ENCODE data around the gene DAGLA. TPM values are rescaled to one million over a fixed set of nuclear protein-coding genes. Genes with fewer than 3 reads are reported as not detected.

The DAGLA gene
- total RNA-seq, 1 donor from 2014 or later = 4.8 TPM

DNA sequence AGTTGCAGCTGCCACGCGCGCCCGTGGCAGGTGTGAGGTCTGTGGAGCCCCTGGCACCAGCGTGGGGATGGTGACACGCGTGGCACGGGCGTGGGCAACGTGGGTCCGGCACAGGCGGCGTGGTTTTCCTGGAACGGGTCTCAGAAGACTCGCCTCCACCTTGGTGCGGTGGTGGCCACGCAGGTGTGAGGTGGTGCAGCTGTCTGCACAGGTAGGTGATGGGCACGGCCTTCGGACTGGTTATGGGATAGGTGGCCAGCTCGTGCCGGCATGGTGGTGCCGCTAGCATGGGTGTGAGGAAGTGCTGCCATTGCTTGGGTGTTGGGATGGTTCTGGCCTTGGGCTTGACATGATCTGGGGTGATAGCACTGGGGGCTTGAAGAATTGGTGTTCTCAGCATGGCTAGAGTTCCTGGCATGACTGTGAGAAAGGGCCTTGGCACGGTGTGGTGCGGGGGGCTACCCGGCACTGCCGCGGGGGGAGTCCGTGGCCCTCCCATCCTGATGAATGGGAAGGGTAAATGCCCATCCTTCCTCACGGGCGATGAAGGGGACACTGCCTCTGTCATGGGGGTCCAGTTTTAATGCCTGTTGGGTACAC lies 531 bp downstream of the DAGLA start:
- DNase-seq (ENCODE audit: low spot score) = no peak
- H3K4me1 Mint-ChIP-seq (ENCODE audit: low read depth) = peaks cover 13% of the 10 kb centered on the region
- TF ChIP-seq, protein P1, sequence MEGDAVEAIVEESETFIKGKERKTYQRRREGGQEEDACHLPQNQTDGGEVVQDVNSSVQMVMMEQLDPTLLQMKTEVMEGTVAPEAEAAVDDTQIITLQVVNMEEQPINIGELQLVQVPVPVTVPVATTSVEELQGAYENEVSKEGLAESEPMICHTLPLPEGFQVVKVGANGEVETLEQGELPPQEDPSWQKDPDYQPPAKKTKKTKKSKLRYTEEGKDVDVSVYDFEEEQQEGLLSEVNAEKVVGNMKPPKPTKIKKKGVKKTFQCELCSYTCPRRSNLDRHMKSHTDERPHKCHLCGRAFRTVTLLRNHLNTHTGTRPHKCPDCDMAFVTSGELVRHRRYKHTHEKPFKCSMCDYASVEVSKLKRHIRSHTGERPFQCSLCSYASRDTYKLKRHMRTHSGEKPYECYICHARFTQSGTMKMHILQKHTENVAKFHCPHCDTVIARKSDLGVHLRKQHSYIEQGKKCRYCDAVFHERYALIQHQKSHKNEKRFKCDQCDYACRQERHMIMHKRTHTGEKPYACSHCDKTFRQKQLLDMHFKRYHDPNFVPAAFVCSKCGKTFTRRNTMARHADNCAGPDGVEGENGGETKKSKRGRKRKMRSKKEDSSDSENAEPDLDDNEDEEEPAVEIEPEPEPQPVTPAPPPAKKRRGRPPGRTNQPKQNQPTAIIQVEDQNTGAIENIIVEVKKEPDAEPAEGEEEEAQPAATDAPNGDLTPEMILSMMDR (IDR thresholded peaks at IDR 0.05) = no peak
- no peaks in the 10 kb centered on the region for H3K36me3 Mint-ChIP-seq (ENCODE audit: low read depth)
- H3K27me3 Mint-ChIP-seq (ENCODE audit: low read depth) = peaks cover 11% of the 10 kb centered on the region
- H3K4me3 Mint-ChIP-seq (ENCODE audit: unreplicated experiment) = peak overlapping the region; percentile 66
- no peaks in the 10 kb centered on the region for H3K9me3 Mint-ChIP-seq (ENCODE audit: low read depth)
- H3K27ac Mint-ChIP-seq (ENCODE audit: unreplicated experiment) = no peak overlapping the region

- Mint-ChIP-seq H3K4me1 (ENCODE audit: low read depth) (peaks cover 13% of the 10 kb centered on the region), H3K4me3 (ENCODE audit: unreplicated experiment) (no peak overlapping the region), H3K36me3 (ENCODE audit: low read depth) (no peaks in the 10 kb centered on the region), H3K27me3 (ENCODE audit: low read depth) (no peaks in the 10 kb centered on the region), H3K27ac (ENCODE audit: unreplicated experiment) (peak overlapping the region; percentile 55), H3K9me3 (ENCODE audit: low read depth) (no peaks in the 10 kb centered on the region)
- TF ChIP-seq, protein P1 (IDR thresholded peaks at IDR 0.05) = no peak
- DNase-seq (ENCODE audit: low spot score) = no peak
Observed at GRCh38 chr11:61682093-61682732, 2.0 kb downstream of the DAGLA start.

GRCh38 chr11:61682906-61683675 lies 2.9 kb downstream of the DAGLA start:
- TF ChIP-seq, protein P1 (IDR thresholded peaks at IDR 0.05) = no peak
- Mint-ChIP-seq H3K9me3 (ENCODE audit: low read depth) (no peaks in the 10 kb centered on the region), H3K36me3 (ENCODE audit: low read depth) (no peaks in the 10 kb centered on the region), H3K27me3 (ENCODE audit: low read depth) (no peaks in the 10 kb centered on the region), H3K27ac (ENCODE audit: unreplicated experiment) (no peak overlapping the region), H3K4me1 (ENCODE audit: low read depth) (peaks cover 13% of the 10 kb centered on the region), H3K4me3 (ENCODE audit: unreplicated experiment) (no peak overlapping the region)
- DNase-seq (ENCODE audit: low spot score) = no peak

DNA sequence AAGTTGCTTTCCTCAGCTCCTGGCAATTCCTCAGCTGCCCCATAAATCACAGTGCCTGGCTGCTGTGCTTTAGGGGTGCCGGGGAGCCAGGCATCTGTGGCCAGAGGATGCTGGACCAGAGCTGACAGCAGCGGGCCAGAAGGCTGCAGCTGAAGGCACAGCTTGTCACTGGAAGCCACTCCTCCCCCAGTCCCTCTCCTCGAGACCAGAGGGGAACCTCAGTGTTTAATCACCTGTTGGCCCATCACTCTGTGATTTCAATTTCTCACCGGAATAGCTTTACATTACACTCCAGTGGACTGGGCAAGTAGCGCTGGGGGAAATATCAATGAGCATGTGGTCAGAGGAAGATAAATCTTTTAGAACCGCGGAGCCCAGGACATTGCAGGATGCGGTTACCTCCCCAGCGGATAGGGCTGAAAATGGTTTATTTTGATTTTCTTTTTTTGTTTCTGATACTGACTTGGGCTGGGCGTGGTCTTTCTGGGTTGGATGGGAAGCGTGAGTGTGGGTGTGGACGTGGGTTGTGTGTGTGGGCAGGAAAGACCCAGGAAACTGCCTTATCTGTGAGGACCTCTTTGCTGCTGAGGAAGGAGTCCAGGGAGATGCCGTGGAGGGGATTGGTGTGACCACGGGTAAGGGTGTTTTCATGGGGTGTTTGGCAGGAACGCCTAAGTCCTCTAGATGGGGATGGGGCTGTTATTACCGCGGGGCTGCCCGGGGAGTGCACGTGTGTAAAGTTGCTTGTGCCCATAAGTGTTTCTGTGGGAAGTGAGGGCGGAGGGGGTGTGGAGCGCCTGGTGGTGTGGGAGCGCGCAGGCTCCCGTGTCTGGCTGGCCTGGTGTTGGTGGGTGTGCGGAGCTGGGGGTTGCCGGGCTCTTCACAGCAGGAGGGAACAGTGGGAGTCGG lies 4.0 kb downstream of the DAGLA start:
- no peaks in the 10 kb centered on the region for H3K27me3 Mint-ChIP-seq (ENCODE audit: low read depth)
- H3K4me3 Mint-ChIP-seq (ENCODE audit: unreplicated experiment) = no peak overlapping the region
- TF ChIP-seq, protein P1 (IDR thresholded peaks at IDR 0.05) = no peak
- no peaks in the 10 kb centered on the region for H3K36me3 Mint-ChIP-seq (ENCODE audit: low read depth)
- no peaks in the 10 kb centered on the region for H3K9me3 Mint-ChIP-seq (ENCODE audit: low read depth)
- peaks cover 10% of the 10 kb centered on the region for H3K4me1 Mint-ChIP-seq (ENCODE audit: low read depth)
- no peak overlapping the region for H3K27ac Mint-ChIP-seq (ENCODE audit: unreplicated experiment)
- no peak for DNase-seq (ENCODE audit: low spot score)
